Iris pigment epithelial cell (primary cell): ENCODE measurements around the gene PDE7B.

Experiments
- DNase-seq: peaks from one replicate; pipeline ENCODE4 v3.0.0-alpha.2; 2011; ENCODE audit warnings: low read depth

The PDE7B gene

GRCh38 chr6:136150961-136151360 lies 299.5 kb downstream of the PDE7B start:
- no peak for DNase-seq

GRCh38 chr6:136153707-136154375 lies 302.3 kb downstream of the PDE7B start:
- DNase-seq = no peak

GRCh38 chr6:136155191-136155590 lies 303.7 kb downstream of the PDE7B start:
- DNase-seq = no peak

GRCh38 chr6:136157743-136158142 lies 306.2 kb downstream of the PDE7B start:
- DNase-seq = no peak

GRCh38 chr6:136158387-136158821 lies 306.9 kb downstream of the PDE7B start:
- DNase-seq = peak; percentile 35

- no peak for DNase-seq
These were observed 307.5 kb downstream of the PDE7B start for GRCh38 chr6:136158971-136159370.

- no peak for DNase-seq
These were observed 308.7 kb downstream of the PDE7B start for GRCh38 chr6:136160250-136160649.

- DNase-seq = no peak
These were observed 310.4 kb downstream of the PDE7B start for GRCh38 chr6:136161950-136162349.

- DNase-seq = no peak
These were observed 311.8 kb downstream of the PDE7B start for GRCh38 chr6:136163260-136163659.

GRCh38 chr6:136166815-136167214 lies 315.3 kb downstream of the PDE7B start:
- DNase-seq = no peak

GRCh38 chr6:136169394-136170148 lies 318.1 kb downstream of the PDE7B start:
- DNase-seq = no peak

- no peak for DNase-seq
These were observed 319.7 kb downstream of the PDE7B start for GRCh38 chr6:136171231-136171630.

- DNase-seq = peak; percentile 92
These were observed 322.3 kb downstream of the PDE7B start for GRCh38 chr6:136173519-136174507.

GRCh38 chr6:136174510-136174909 lies 323.0 kb downstream of the PDE7B start:
- DNase-seq = peak; percentile 22

- no peak for DNase-seq
These were observed 324.4 kb downstream of the PDE7B start for GRCh38 chr6:136175873-136176272.

GRCh38 chr6:136178749-136179148 lies 327.2 kb downstream of the PDE7B start:
- DNase-seq = no peak

GRCh38 chr6:136180704-136181511 lies 329.4 kb downstream of the PDE7B start:
- no peak for DNase-seq

- no peak for DNase-seq
These were observed 330.0 kb downstream of the PDE7B start for GRCh38 chr6:136181512-136181833.

- no peak for DNase-seq
These were observed 330.4 kb downstream of the PDE7B start for GRCh38 chr6:136181861-136182260.

- DNase-seq = no peak
These were observed 333.2 kb downstream of the PDE7B start for GRCh38 chr6:136184738-136185137.

GRCh38 chr6:136186363-136186762 lies 334.9 kb downstream of the PDE7B start:
- DNase-seq = no peak

- DNase-seq = no peak
These were observed 337.0 kb downstream of the PDE7B start for GRCh38 chr6:136188486-136188885.
